RWPE2 (cell line): ENCODE measurements around the gene SPOCK2.

Experiments
- ATAC-seq: fragments of 200-7000 bp; cut with Tn5 transposase; 3 replicates; pipeline ENCODE4 v1.9.1; 2021; ENCODE audit warnings: low read depth
- DNase-seq: peaks from one replicate; pipeline ENCODE4 v3.0.0-alpha.2; 2020; ENCODE audit warnings: low spot score
- H3K27ac ChIP-seq: fragments of 450-650 bp; 2 replicates; pipeline ENCODE4 v1.5.1; 2017; ENCODE audit warnings: mild to moderate bottlenecking; ENCODE audit not compliant: poor library complexity, severe bottlenecking
- H3K27me3 ChIP-seq: fragments of 250-450 bp; sonication (Bioruptor Pico); 2 replicates; pipeline ENCODE4 v1.5.1; 2021; ENCODE audit warnings: mild to moderate bottlenecking, moderate library complexity; ENCODE audit not compliant: insufficient read depth, poor library complexity, severe bottlenecking
- H3K36me3 ChIP-seq: fragments of 250-450 bp; sonication (Bioruptor Pico); 2 replicates; pipeline ENCODE4 v1.5.1; 2020; ENCODE audit warnings: low read depth, mild to moderate bottlenecking, moderate library complexity
- H3K4me1 ChIP-seq: fragments of 250-450 bp; sonication (Bioruptor Pico); 2 replicates; pipeline ENCODE4 v1.5.1; 2021; ENCODE audit warnings: mild to moderate bottlenecking, moderate library complexity; ENCODE audit not compliant: insufficient read depth, poor library complexity, severe bottlenecking
- H3K4me3 ChIP-seq: fragments of 250-450 bp; sonication (Bioruptor Pico); 2 replicates; pipeline ENCODE4 v1.5.1; 2021; ENCODE audit warnings: mild to moderate bottlenecking, moderate library complexity; ENCODE audit not compliant: severe bottlenecking
- H3K9me3 ChIP-seq: fragments of 250-450 bp; sonication (Bioruptor Pico); 2 replicates; pipeline ENCODE4 v1.5.1; 2021; ENCODE audit warnings: mild to moderate bottlenecking, moderate library complexity; ENCODE audit not compliant: severe bottlenecking
- TF ChIP-seq, protein P1 (sequence below): fragments of 450-650 bp; IDR thresholded peaks from one replicate; pipeline ENCODE4 v1.5.1; 2017; ENCODE audit warnings: mild to moderate bottlenecking, moderate library complexity; ENCODE audit not compliant: poor library complexity, severe bottlenecking

SPOCK2 gene

GRCh38 chr10:72027498-72027897 lies 60.9 kb downstream of the SPOCK2 start:
- H3K27me3 ChIP-seq: no peaks in the 10 kb centered on the region
- peak overlapping the region; percentile 63 for H3K27ac ChIP-seq
- peaks cover 13% of the 10 kb centered on the region for H3K4me1 ChIP-seq
- no peaks in the 10 kb centered on the region for H3K9me3 ChIP-seq
- no peaks in the 10 kb centered on the region for H3K36me3 ChIP-seq
- TF ChIP-seq, protein P1, sequence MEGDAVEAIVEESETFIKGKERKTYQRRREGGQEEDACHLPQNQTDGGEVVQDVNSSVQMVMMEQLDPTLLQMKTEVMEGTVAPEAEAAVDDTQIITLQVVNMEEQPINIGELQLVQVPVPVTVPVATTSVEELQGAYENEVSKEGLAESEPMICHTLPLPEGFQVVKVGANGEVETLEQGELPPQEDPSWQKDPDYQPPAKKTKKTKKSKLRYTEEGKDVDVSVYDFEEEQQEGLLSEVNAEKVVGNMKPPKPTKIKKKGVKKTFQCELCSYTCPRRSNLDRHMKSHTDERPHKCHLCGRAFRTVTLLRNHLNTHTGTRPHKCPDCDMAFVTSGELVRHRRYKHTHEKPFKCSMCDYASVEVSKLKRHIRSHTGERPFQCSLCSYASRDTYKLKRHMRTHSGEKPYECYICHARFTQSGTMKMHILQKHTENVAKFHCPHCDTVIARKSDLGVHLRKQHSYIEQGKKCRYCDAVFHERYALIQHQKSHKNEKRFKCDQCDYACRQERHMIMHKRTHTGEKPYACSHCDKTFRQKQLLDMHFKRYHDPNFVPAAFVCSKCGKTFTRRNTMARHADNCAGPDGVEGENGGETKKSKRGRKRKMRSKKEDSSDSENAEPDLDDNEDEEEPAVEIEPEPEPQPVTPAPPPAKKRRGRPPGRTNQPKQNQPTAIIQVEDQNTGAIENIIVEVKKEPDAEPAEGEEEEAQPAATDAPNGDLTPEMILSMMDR: no peak
- peak; percentile 72 for ATAC-seq
- no peak for DNase-seq
- H3K4me3 ChIP-seq: no peak overlapping the region

DNA sequence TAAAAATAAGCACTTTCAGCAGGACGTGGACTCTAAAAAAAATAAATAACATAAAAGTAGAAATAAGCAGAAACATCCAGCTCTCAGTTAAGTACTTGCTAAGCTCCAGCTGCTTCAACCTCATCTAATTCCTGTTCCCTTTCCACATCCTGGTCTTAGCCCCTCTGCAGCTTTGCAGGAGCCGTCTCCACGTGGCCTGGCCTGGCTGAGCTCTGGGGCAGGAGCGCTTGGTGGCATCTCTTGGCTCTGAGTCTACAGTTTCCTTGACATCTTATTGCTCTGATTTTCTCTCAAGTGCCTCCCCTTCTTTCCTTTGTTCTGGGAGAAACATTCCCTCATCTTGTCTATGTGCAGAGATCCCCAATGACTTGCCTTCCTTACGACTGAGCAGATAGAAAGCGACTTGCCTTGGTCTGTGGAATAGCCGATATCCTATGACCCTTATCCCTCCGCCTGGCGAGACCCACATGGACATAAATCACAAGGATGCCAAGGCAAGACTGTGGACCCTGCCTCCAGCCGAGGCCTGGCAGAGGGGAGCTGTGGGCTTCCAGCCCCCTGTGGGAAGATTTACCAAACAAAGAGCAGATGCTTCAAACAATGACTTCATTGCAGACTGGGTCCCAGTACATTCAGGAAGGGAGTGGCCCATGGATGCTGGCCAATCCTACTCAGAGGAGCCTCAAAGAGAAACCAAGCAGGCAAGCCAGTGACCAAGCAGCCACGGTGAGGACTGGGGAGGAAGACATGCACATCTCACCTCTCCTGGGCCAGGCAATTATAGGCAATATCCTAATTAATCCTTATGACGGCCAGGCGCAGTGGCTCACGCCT lies 61.9 kb downstream of the SPOCK2 start:
- no peak overlapping the region for H3K4me3 ChIP-seq
- H3K36me3 ChIP-seq: no peaks in the 10 kb centered on the region
- no peak for DNase-seq
- TF ChIP-seq, protein P1: no peak
- ATAC-seq: peak; percentile 53; the same call in 2 of the 3 replicates
- H3K4me1 ChIP-seq: peaks cover 13% of the 10 kb centered on the region
- H3K27me3 ChIP-seq: no peaks in the 10 kb centered on the region
- H3K27ac ChIP-seq: no peak overlapping the region
- no peaks in the 10 kb centered on the region for H3K9me3 ChIP-seq

DNA sequence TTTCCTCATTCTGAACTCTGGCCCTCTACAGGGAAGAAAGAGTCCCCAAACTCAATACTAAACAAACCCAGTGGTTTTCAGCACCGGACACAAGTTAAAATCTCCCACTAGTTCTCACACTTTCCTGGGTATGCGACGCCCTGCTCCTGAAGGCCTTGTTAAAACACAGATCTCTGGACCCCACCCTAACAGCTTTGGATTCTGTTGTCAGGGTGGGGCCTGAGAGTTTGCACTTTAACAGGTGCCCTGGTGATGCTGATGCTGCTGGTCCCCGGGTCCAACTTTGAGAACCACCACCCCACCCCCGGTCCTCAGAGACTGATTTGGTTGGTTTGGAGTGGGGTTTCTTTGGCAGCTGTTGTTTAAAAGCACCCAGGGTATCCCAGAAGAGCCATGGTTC lies 62.5 kb downstream of the SPOCK2 start:
- no peak for DNase-seq
- no peak for ATAC-seq
- Histone ChIP-seq H3K36me3 (no peaks in the 10 kb centered on the region), H3K4me3 (no peak overlapping the region), H3K27me3 (no peaks in the 10 kb centered on the region), H3K4me1 (peaks cover 13% of the 10 kb centered on the region), H3K27ac (no peak overlapping the region), H3K9me3 (no peaks in the 10 kb centered on the region)
- TF ChIP-seq, protein P1: no peak

GRCh38 chr10:72025400-72025799 lies 63.0 kb downstream of the SPOCK2 start:
- Histone ChIP-seq H3K4me3 (no peak overlapping the region), H3K27ac (no peak overlapping the region), H3K27me3 (no peaks in the 10 kb centered on the region), H3K36me3 (no peaks in the 10 kb centered on the region), H3K9me3 (no peaks in the 10 kb centered on the region), H3K4me1 (peaks cover 13% of the 10 kb centered on the region)
- no peak for ATAC-seq
- DNase-seq: no peak
- TF ChIP-seq, protein P1: no peak

GRCh38 chr10:72024596-72024995 lies 63.8 kb downstream of the SPOCK2 start:
- DNase-seq: no peak
- no peak for ATAC-seq

More at GRCh38 chr10:72024596-72024995, 63.8 kb downstream of the SPOCK2 start:
- Histone ChIP-seq H3K9me3 (no peaks in the 10 kb centered on the region), H3K36me3 (no peaks in the 10 kb centered on the region), H3K27ac (no peak overlapping the region), H3K4me1 (peaks cover 13% of the 10 kb centered on the region), H3K27me3 (no peaks in the 10 kb centered on the region), H3K4me3 (no peak overlapping the region)
- TF ChIP-seq, protein P1: no peak
